Stimulated activated CD4-positive, alpha-beta T cell treated with anti-CD3 and anti-CD28 coated beads, Interleukin-2, amount 100 ng/mL, for 24 hours (primary cell): ENCODE data around the gene ANKRD7.

Experiments used
- DNase-seq, 2 donors: peaks; one replicate each; pipeline ENCODE4 v3.0.0-alpha.2; 2020

ANKRD7 gene

GRCh38 chr7:118224521-118224920 is at the start of gene ANKRD7:
Gene ANKRD7 (plus strand): TSS chr7:118224704. CDS start chr7:118224831, 127 bp downstream.
- no peak for DNase-seq

GRCh38 chr7:118175740-118176139 is 48.8 kb upstream of the ANKRD7 start:
- DNase-seq, result no peak

- no peak for DNase-seq
Observed at GRCh38 chr7:118179191-118179590, 45.3 kb upstream of the ANKRD7 start.

- DNase-seq, result no peak
Observed at GRCh38 chr7:118182593-118183427, 41.7 kb upstream of the ANKRD7 start.

GRCh38 chr7:118183428-118183785 is 41.1 kb upstream of the ANKRD7 start:
- peak in 1 of 2 donors; percentile 6 for DNase-seq

- peak; percentile 95 to 96 for DNase-seq
Observed at GRCh38 chr7:118183786-118184564, 40.5 kb upstream of the ANKRD7 start, which contains the start of gene LSM8. Gene LSM8 (plus strand): TSS chr7:118184164. CDS start chr7:118184224, 60 bp downstream.

- no peak for DNase-seq
Observed at GRCh38 chr7:118184565-118184940, 40.0 kb upstream of the ANKRD7 start.

GRCh38 chr7:118185163-118185860 is 39.2 kb upstream of the ANKRD7 start:
- DNase-seq, result no peak

GRCh38 chr7:118186501-118186900 is 38.0 kb upstream of the ANKRD7 start:
- DNase-seq, result no peak

- DNase-seq, result no peak
Observed at GRCh38 chr7:118194571-118194970, 29.9 kb upstream of the ANKRD7 start.

GRCh38 chr7:118195837-118196474 is 28.5 kb upstream of the ANKRD7 start:
- DNase-seq, result peak; percentile 46 to 68

GRCh38 chr7:118202061-118202460 is 22.4 kb upstream of the ANKRD7 start:
- no peak for DNase-seq

GRCh38 chr7:118214051-118214832 is 10.3 kb upstream of the ANKRD7 start:
- DNase-seq, result peak; percentile 70 to 76

- no peak for DNase-seq
Observed at GRCh38 chr7:118214833-118215182, 9.7 kb upstream of the ANKRD7 start.

- no peak for DNase-seq
Observed at GRCh38 chr7:118217210-118217619, 7.3 kb upstream of the ANKRD7 start.

- no peak for DNase-seq
Observed at GRCh38 chr7:118218413-118219156, 5.9 kb upstream of the ANKRD7 start.

- DNase-seq, result no peak
Observed at GRCh38 chr7:118219157-118219512, 5.4 kb upstream of the ANKRD7 start.

- DNase-seq, result no peak
Observed at GRCh38 chr7:118220583-118220982, 3.9 kb upstream of the ANKRD7 start.

GRCh38 chr7:118222591-118222990 is 1.9 kb upstream of the ANKRD7 start:
- no peak for DNase-seq

- no peak for DNase-seq
Observed at GRCh38 chr7:118232837-118233236, 8.3 kb downstream of the ANKRD7 start.

- DNase-seq, result no peak
Observed at GRCh38 chr7:118233799-118234198, 9.3 kb downstream of the ANKRD7 start.
